ENCODE results near the gene ACYP2.

ACYP2 gene

GRCh38 chr2:54239427-54239826 lies 124.0 kb downstream of the ACYP2 start:
- TF ChIP-seq FOXP2 (optimal IDR thresholded peaks at IDR 0.05; ENCODE audit: borderline replicate concordance, extremely low read depth, extremely low read length, insufficient read depth) (no peak), SIN3A (IDR thresholded peaks at IDR 0.05; ENCODE audit: borderline replicate concordance, insufficient read depth, low read length) (no peak), TAF1 (IDR thresholded peaks at IDR 0.05; ENCODE audit: borderline replicate concordance, insufficient read depth, low read length) (no peak), REST (IDR thresholded peaks at IDR 0.05; ENCODE audit: insufficient read depth in 1 of 2, low read depth in 2 of 2, low read length in 2 of 2) (no peak), POLR2AphosphoS5 (IDR thresholded peaks at IDR 0.05; ENCODE audit: low read depth, low read length) (no peak)

GRCh38 chr2:54240515-54241469 lies 125.4 kb downstream of the ACYP2 start:
- TF ChIP-seq TAF1 (IDR thresholded peaks at IDR 0.05; ENCODE audit: borderline replicate concordance, insufficient read depth, low read length) (no peak), SIN3A (IDR thresholded peaks at IDR 0.05; ENCODE audit: borderline replicate concordance, insufficient read depth, low read length) (no peak), FOXP2 (optimal IDR thresholded peaks at IDR 0.05; ENCODE audit: borderline replicate concordance, extremely low read depth, extremely low read length, insufficient read depth) (no peak), POLR2AphosphoS5 (IDR thresholded peaks at IDR 0.05; ENCODE audit: low read depth, low read length) (no peak), REST (IDR thresholded peaks at IDR 0.05; ENCODE audit: insufficient read depth in 1 of 2, low read depth in 2 of 2, low read length in 2 of 2) (no peak)

- TF ChIP-seq SIN3A (IDR thresholded peaks at IDR 0.05; ENCODE audit: borderline replicate concordance, insufficient read depth, low read length): no peak
- TF ChIP-seq REST (IDR thresholded peaks at IDR 0.05; ENCODE audit: insufficient read depth in 1 of 2, low read depth in 2 of 2, low read length in 2 of 2): no peak
- no peak for TF ChIP-seq FOXP2 (optimal IDR thresholded peaks at IDR 0.05; ENCODE audit: borderline replicate concordance, extremely low read depth, extremely low read length, insufficient read depth)
- TF ChIP-seq POLR2AphosphoS5 (IDR thresholded peaks at IDR 0.05; ENCODE audit: low read depth, low read length): no peak
- TF ChIP-seq TAF1 (IDR thresholded peaks at IDR 0.05; ENCODE audit: borderline replicate concordance, insufficient read depth, low read length): no peak
Measured at GRCh38 chr2:54247115-54247514, 131.7 kb downstream of the ACYP2 start.

GRCh38 chr2:54249629-54250028 lies 134.2 kb downstream of the ACYP2 start:
- TF ChIP-seq TAF1 (IDR thresholded peaks at IDR 0.05; ENCODE audit: borderline replicate concordance, insufficient read depth, low read length): no peak
- no peak for TF ChIP-seq SIN3A (IDR thresholded peaks at IDR 0.05; ENCODE audit: borderline replicate concordance, insufficient read depth, low read length)
- TF ChIP-seq REST (IDR thresholded peaks at IDR 0.05; ENCODE audit: insufficient read depth in 1 of 2, low read depth in 2 of 2, low read length in 2 of 2): no peak
- TF ChIP-seq POLR2AphosphoS5 (IDR thresholded peaks at IDR 0.05; ENCODE audit: low read depth, low read length): no peak
- no peak for TF ChIP-seq FOXP2 (optimal IDR thresholded peaks at IDR 0.05; ENCODE audit: borderline replicate concordance, extremely low read depth, extremely low read length, insufficient read depth)

All from PFSK-1 (cell line).